AG09309 (cell line): ENCODE data around the gene AMER1.

Experiments
- DNase-seq: peaks from one replicate; pipeline ENCODE4 v3.0.0-alpha.2; 2010; ENCODE audit warnings: low read depth
- H3K4me3 ChIP-seq: 2 replicates; pipeline ENCODE4 v1.5.1; 2011; ENCODE audit warnings: mild to moderate bottlenecking, low read depth, low read length, moderate library complexity; ENCODE audit not compliant: control insufficient read depth
- TF ChIP-seq, protein P1 (sequence below): IDR thresholded peaks from 2 replicates; pipeline ENCODE4 v1.5.1; 2011; ENCODE audit warnings: mild to moderate bottlenecking, low read depth, low read length, inconsistent platforms; ENCODE audit not compliant: insufficient read depth, control insufficient read depth; ENCODE audit errors: missing control alignments

AMER1 gene

DNA sequence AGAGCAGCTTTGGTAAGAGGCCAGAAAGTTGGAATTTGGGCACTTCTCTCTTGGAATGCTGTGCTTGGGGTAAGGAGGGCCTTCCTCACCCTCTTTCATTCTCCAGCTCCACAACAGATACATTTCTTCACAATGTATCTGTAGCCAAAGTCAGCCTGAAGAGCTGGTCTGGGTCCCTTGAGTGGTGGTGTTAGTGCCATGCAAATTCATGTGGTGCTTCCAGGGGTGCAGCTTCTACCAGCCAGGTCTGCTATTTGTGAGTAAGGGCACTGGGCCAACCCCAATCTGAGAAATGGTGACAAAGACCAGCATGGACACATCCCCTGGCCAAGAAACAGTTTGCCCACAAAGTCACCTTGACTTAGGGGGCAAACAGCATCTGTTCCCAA lies 17.8 kb downstream of the AMER1 start:
- no peak for DNase-seq
- H3K4me3 ChIP-seq: no peak overlapping the region
- TF ChIP-seq, protein P1, sequence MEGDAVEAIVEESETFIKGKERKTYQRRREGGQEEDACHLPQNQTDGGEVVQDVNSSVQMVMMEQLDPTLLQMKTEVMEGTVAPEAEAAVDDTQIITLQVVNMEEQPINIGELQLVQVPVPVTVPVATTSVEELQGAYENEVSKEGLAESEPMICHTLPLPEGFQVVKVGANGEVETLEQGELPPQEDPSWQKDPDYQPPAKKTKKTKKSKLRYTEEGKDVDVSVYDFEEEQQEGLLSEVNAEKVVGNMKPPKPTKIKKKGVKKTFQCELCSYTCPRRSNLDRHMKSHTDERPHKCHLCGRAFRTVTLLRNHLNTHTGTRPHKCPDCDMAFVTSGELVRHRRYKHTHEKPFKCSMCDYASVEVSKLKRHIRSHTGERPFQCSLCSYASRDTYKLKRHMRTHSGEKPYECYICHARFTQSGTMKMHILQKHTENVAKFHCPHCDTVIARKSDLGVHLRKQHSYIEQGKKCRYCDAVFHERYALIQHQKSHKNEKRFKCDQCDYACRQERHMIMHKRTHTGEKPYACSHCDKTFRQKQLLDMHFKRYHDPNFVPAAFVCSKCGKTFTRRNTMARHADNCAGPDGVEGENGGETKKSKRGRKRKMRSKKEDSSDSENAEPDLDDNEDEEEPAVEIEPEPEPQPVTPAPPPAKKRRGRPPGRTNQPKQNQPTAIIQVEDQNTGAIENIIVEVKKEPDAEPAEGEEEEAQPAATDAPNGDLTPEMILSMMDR: no peak

DNA sequence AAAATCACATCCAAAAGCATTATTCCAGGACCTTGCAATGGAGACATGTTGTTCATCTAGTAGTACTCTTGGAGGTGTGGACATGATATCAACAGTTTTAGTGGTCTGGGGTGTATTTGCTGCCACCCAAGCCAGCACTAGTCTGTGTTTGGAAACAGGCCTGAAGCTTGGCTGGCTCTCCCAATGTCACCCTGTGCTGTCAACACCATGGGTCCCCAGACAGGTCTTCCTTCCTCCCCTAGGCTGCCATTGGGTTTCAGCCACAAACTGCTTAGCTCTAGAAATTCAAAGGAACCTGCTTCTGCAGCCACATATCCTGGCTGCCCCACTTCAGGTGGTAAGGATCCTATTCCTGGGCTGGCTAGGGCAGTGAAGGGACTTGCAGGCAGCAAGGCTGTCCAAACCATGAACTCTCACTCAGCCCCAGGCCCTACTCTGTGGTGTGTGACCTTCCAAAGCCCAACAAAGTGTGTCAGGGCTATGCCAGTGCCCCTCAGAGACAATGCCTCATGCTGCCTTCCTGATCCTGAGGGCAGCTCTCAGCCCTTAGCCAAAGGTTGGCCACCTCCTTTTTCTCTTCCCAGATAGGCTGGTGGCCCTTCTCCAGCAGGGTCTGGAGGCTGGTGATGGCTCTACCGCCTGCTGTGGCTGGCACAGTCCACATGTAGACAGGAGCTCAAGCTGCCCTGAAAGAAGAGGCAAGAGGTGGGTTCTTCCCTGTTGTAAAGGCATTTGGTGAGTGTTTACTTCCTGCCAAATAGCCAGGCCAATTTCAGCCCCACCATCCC lies 18.3 kb downstream of the AMER1 start:
- H3K4me3 ChIP-seq: no peak overlapping the region
- TF ChIP-seq, protein P1: no peak
- no peak for DNase-seq

DNA sequence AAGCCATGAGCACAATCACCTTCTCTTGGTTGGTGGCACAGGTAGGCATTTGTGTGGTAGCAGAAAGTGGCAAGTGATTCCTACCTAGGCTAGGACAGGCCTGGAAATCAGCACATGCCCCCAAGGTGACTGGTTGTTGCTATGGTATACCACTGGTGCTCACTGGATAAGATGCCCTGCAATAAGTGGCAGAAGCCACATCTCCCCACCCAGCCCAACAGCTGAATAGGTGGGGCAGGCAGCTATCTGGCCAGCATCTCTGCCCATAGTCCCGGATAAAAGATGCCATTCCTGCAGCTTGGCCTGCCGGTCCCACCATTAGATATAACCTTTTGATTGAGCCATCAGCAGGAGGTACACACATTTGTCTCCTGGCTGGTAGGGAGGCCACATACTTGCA lies 21.1 kb downstream of the AMER1 start:
- no peak overlapping the region for H3K4me3 ChIP-seq
- TF ChIP-seq, protein P1: no peak
- DNase-seq: no peak

DNA sequence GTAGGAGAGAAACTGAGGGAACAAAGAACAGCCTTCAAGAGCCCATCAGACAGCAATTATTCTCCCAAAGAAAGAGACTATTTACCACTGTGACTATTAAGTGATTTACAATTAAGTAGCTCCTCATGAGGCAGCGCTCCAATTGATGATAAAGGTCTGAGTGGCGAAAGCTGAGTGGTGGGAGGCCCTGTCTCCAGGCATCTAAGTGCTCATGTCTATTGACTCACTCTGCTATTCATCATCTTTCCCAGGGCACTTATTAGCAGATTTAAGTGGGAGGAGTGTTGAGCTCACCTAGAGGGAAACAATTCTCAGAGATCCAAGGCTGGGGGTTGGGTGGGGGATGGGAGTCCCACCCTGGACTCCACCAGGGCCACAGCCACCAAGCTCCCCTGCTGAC lies 23.3 kb downstream of the AMER1 start:
- no peak for DNase-seq
- no peak overlapping the region for H3K4me3 ChIP-seq
- TF ChIP-seq, protein P1: no peak

DNA sequence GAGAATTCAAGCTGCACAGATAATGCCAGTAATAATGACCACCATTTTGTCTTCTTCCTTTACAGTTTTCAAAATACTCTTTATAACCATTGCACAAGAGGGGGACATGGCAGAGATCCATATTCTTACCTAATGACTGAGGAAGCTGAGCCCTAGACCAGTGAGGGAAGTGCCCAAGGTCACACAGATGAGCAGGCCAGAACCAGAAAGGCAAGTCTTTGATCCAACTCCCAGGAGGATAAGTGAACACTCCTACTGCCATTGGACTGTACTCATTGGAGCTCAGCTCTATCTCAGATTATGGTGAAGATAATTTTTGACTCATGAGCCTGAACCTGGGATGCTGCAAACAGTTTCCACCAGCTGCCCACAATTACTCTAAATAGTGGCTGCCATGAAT lies 28.6 kb downstream of the AMER1 start:
- no peak for DNase-seq
- TF ChIP-seq, protein P1: no peak
- no peak overlapping the region for H3K4me3 ChIP-seq

DNA sequence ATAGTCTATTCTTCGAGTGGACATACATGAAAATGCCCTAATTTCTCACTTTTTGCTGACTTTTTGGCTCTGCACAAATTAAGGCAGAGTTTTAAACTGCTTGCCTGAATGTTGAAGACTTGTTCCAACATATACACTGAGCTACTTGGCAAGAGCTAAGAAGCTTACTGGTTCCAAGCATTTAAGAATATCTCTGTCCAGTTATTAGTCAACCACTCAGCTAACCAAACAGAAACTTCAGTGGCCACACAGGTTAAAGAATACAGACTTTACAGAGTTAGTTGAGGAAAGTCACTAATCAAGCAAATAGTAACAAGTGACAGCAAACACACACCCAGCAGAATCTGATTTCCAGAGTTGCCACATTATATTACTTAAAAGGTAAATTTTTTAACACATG lies 35.5 kb downstream of the AMER1 start:
- H3K4me3 ChIP-seq: no peak overlapping the region
- no peak for DNase-seq
- TF ChIP-seq, protein P1: no peak
